SK-N-SH (cell line): ENCODE measurements around the gene CALML3. TPM values are rescaled to one million over a fixed set of nuclear protein-coding genes. Genes with fewer than 3 reads are reported as not detected.

Experiments used
- CHD2 ChIP-seq: fragments of 150-350 bp; IDR thresholded peaks from 2 replicates; pipeline ENCODE4 v1.6.1; 2018; ENCODE audit warnings: low read length; ENCODE audit not compliant: partially characterized antibody
- ELF1 ChIP-seq: IDR thresholded peaks from 2 replicates; pipeline ENCODE4 v1.4.0; 2012
- EP300 ChIP-seq, 2 experiments: IDR thresholded peaks; 2 replicates each; pipeline versions ENCODE4 v1.4.0 to v1.6.1; 2012; ENCODE audit warnings: borderline replicate concordance in 1 of 2, low read depth in 1 of 2, low read length in 1 of 2
- EZH2phosphoT487 ChIP-seq: fragments of 200-600 bp; sonication (generic); IDR thresholded peaks from 2 replicates; pipeline ENCODE4 v1.6.1; 2017; ENCODE audit warnings: low read depth, mixed run types, mild to moderate bottlenecking, antibody characterized with exemption, moderate library complexity, borderline replicate concordance
- FOXJ3 ChIP-seq: sonication (generic); formaldehyde crosslinking; IDR thresholded peaks from 2 replicates; pipeline ENCODE4 v1.5.1; 2020; ENCODE audit warnings: mild to moderate bottlenecking, missing genetic modification reagents
- GABPA ChIP-seq: IDR thresholded peaks from 2 replicates; pipeline ENCODE4 v1.4.0; 2012; ENCODE audit warnings: low read depth, mild to moderate bottlenecking
- JUND ChIP-seq: IDR thresholded peaks from 2 replicates; pipeline ENCODE4 v1.4.0; 2012
- NFIC ChIP-seq: IDR thresholded peaks from 2 replicates; pipeline ENCODE4 v1.4.0; 2012; ENCODE audit warnings: borderline replicate concordance
- NRF1 ChIP-seq: IDR thresholded peaks from 2 replicates; pipeline ENCODE4 v1.6.1; 2012; ENCODE audit warnings: low read depth, mild to moderate bottlenecking, low read length
- POLR2AphosphoS5 ChIP-seq: IDR thresholded peaks from 2 replicates; pipeline ENCODE4 v1.6.1; 2012; ENCODE audit warnings: low read depth, low read length
- RFX5 ChIP-seq: IDR thresholded peaks from 2 replicates; pipeline ENCODE4 v1.6.1; 2012; ENCODE audit warnings: mild to moderate bottlenecking, improper control_type of control experiment, low read length
- RXRA ChIP-seq: IDR thresholded peaks from 2 replicates; pipeline ENCODE4 v1.4.0; 2012; ENCODE audit warnings: low read depth, mild to moderate bottlenecking, borderline replicate concordance
- SMC3 ChIP-seq: IDR thresholded peaks from 2 replicates; pipeline ENCODE4 v1.6.1; 2012; ENCODE audit warnings: low read depth, low read length, improper control_type of control experiment
- TAF1 ChIP-seq: IDR thresholded peaks from 2 replicates; pipeline ENCODE4 v1.6.1; 2012; ENCODE audit warnings: low read depth, mild to moderate bottlenecking, low read length, moderate library complexity, borderline replicate concordance
- polyA plus RNA-seq, 3 experiments: library from polyadenylated mRNA; depleted of rRNA; stranded (reverse); fragments of >200 nt; gene quantifications; 2 replicates each; pipeline ENCODE4 v1.2.3, GENCODE V29; 2012
- TF ChIP-seq, protein P1 (sequence below): IDR thresholded peaks from 2 replicates; pipeline ENCODE4 v1.4.0; 2012; ENCODE audit warnings: low read depth, borderline replicate concordance
- TF ChIP-seq, protein P2 (sequence below): fragments of 150-350 bp; IDR thresholded peaks from 2 replicates; pipeline ENCODE4 v1.6.1; 2017; ENCODE audit warnings: antibody characterized with exemption, low read length, low read depth, borderline replicate concordance
- TF ChIP-seq, protein P3 (sequence below): fragments of 150-350 bp; IDR thresholded peaks from 2 replicates; pipeline ENCODE4 v1.6.1; 2016; ENCODE audit warnings: mild to moderate bottlenecking, low read depth, low read length
- TF ChIP-seq, protein P4 (sequence below): IDR thresholded peaks from 2 replicates; pipeline ENCODE4 v1.4.0; 2012; ENCODE audit warnings: low read depth, borderline replicate concordance
- TF ChIP-seq, protein P5 (sequence below): fragments of 200-600 bp; sonication (generic); IDR thresholded peaks from 2 replicates; pipeline ENCODE4 v1.6.1; 2017; ENCODE audit warnings: antibody characterized with exemption, mild to moderate bottlenecking, moderate library complexity
- TF ChIP-seq, protein P6 (sequence below): IDR thresholded peaks from 2 replicates; pipeline ENCODE4; 2012

CALML3 gene
- polyA plus RNA-seq, 1 of the 3 experiments (the other 2 are of a cell fraction): not detected

DNA sequence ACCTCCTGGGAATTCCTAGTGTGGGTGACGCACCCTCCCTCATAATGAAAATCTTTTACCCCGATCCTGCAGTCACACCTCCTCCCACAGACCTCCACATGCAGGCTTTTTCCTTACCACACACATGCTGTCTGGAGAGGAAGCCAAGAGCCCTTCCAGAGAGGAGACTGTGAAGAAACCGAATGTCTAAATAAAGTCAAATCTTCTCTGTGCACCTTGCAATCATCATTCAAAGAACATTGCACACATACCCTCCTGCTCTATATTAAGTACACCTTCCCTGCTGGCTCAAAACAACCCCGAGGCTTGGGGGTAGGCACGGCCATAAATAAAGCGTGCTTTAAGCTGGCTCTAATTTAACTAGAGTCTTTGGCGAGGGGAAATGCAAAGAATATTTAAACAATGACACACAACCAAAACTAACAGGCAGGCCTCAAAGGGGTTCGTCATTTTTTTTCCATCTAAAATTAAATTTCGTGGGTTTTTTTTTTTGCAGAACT, 34.9 kb downstream of the CALML3 start (continued):
- TF ChIP-seq, protein P1, sequence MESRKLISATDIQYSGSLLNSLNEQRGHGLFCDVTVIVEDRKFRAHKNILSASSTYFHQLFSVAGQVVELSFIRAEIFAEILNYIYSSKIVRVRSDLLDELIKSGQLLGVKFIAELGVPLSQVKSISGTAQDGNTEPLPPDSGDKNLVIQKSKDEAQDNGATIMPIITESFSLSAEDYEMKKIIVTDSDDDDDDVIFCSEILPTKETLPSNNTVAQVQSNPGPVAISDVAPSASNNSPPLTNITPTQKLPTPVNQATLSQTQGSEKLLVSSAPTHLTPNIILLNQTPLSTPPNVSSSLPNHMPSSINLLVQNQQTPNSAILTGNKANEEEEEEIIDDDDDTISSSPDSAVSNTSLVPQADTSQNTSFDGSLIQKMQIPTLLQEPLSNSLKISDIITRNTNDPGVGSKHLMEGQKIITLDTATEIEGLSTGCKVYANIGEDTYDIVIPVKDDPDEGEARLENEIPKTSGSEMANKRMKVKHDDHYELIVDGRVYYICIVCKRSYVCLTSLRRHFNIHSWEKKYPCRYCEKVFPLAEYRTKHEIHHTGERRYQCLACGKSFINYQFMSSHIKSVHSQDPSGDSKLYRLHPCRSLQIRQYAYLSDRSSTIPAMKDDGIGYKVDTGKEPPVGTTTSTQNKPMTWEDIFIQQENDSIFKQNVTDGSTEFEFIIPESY: no peak
- TF ChIP-seq, protein P2, sequence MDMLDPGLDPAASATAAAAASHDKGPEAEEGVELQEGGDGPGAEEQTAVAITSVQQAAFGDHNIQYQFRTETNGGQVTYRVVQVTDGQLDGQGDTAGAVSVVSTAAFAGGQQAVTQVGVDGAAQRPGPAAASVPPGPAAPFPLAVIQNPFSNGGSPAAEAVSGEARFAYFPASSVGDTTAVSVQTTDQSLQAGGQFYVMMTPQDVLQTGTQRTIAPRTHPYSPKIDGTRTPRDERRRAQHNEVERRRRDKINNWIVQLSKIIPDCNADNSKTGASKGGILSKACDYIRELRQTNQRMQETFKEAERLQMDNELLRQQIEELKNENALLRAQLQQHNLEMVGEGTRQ: no peak
- TF ChIP-seq, protein P3, sequence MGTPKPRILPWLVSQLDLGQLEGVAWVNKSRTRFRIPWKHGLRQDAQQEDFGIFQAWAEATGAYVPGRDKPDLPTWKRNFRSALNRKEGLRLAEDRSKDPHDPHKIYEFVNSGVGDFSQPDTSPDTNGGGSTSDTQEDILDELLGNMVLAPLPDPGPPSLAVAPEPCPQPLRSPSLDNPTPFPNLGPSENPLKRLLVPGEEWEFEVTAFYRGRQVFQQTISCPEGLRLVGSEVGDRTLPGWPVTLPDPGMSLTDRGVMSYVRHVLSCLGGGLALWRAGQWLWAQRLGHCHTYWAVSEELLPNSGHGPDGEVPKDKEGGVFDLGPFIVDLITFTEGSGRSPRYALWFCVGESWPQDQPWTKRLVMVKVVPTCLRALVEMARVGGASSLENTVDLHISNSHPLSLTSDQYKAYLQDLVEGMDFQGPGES: no peak
- no peak for TF ChIP-seq GABPA
- peak; percentile 64; the same call in 1 of the 2 replicates for TF ChIP-seq JUND
- no peak for TF ChIP-seq NRF1
- no peak for TF ChIP-seq EZH2phosphoT487
- TF ChIP-seq SMC3: no peak
- TF ChIP-seq POLR2AphosphoS5: no peak
- TF ChIP-seq RFX5: no peak
- TF ChIP-seq, protein P4, sequence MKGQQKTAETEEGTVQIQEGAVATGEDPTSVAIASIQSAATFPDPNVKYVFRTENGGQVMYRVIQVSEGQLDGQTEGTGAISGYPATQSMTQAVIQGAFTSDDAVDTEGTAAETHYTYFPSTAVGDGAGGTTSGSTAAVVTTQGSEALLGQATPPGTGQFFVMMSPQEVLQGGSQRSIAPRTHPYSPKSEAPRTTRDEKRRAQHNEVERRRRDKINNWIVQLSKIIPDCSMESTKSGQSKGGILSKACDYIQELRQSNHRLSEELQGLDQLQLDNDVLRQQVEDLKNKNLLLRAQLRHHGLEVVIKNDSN: no peak
- no peak for TF ChIP-seq TAF1
- TF ChIP-seq CHD2: no peak
- peak in 1 of 2 experiments; percentile 17; a peak in 1 of 4 replicates for TF ChIP-seq EP300 (IDR thresholded peaks at IDR 0.05; ENCODE audit: borderline replicate concordance in 1 of 2, low read depth in 1 of 2, low read length in 1 of 2)
- TF ChIP-seq ELF1: no peak
- TF ChIP-seq FOXJ3 (CRISPR knock-in tag): no peak
- TF ChIP-seq, protein P5, sequence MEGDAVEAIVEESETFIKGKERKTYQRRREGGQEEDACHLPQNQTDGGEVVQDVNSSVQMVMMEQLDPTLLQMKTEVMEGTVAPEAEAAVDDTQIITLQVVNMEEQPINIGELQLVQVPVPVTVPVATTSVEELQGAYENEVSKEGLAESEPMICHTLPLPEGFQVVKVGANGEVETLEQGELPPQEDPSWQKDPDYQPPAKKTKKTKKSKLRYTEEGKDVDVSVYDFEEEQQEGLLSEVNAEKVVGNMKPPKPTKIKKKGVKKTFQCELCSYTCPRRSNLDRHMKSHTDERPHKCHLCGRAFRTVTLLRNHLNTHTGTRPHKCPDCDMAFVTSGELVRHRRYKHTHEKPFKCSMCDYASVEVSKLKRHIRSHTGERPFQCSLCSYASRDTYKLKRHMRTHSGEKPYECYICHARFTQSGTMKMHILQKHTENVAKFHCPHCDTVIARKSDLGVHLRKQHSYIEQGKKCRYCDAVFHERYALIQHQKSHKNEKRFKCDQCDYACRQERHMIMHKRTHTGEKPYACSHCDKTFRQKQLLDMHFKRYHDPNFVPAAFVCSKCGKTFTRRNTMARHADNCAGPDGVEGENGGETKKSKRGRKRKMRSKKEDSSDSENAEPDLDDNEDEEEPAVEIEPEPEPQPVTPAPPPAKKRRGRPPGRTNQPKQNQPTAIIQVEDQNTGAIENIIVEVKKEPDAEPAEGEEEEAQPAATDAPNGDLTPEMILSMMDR: no peak
- TF ChIP-seq, protein P6, sequence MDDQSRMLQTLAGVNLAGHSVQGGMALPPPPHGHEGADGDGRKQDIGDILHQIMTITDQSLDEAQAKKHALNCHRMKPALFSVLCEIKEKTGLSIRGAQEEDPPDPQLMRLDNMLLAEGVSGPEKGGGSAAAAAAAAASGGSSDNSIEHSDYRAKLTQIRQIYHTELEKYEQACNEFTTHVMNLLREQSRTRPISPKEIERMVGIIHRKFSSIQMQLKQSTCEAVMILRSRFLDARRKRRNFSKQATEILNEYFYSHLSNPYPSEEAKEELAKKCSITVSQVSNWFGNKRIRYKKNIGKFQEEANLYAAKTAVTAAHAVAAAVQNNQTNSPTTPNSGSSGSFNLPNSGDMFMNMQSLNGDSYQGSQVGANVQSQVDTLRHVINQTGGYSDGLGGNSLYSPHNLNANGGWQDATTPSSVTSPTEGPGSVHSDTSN: peak; percentile 32
- TF ChIP-seq NFIC: no peak; the same call in 1 of the 2 replicates
- TF ChIP-seq RXRA: no peak
